GM08714 (cell line): ENCODE measurements around the gene UMODL1.
"Not testable (repeated sequence)": the region's sequence is repeated elsewhere in the genome, so short reads cannot be mapped to it uniquely, and the experiment has no call there.

ENCODE experiments used
- H3K4me3 ChIP-seq: fragments of 200-500 bp; sonication (Bioruptor generic); 2 replicates; pipeline ENCODE4 v1.5.1; 2014; ENCODE audit warnings: mild to moderate bottlenecking, low read length, inconsistent platforms
- ZNF274 ChIP-seq: IDR thresholded peaks from 2 replicates; pipeline ENCODE4 v1.6.1; 2012; ENCODE audit warnings: mild to moderate bottlenecking, low read depth, low read length

UMODL1 gene

GRCh38 chr21:42062236-42063022 is 8.7 kb upstream of the UMODL1 start:
- H3K4me3 ChIP-seq = peak overlapping the region; percentile 32; the same call in 1 of the 2 replicates

GRCh38 chr21:42063191-42063570 is 7.9 kb upstream of the UMODL1 start:
- no peak for TF ChIP-seq ZNF274
- peak overlapping the region; percentile 32; the same call in 1 of the 2 replicates for H3K4me3 ChIP-seq

More at GRCh38 chr21:42062236-42063022, 8.7 kb upstream of the UMODL1 start:
- TF ChIP-seq ZNF274 = no peak

- TF ChIP-seq ZNF274 = no peak
- H3K4me3 ChIP-seq = peak overlapping the region; percentile 32; the same call in 1 of the 2 replicates
Observed at GRCh38 chr21:42063571-42064521, 7.3 kb upstream of the UMODL1 start.

- TF ChIP-seq ZNF274 = no peak
- H3K4me3 ChIP-seq = no peak overlapping the region
Observed at GRCh38 chr21:42066521-42066920, 4.6 kb upstream of the UMODL1 start.

DNA sequence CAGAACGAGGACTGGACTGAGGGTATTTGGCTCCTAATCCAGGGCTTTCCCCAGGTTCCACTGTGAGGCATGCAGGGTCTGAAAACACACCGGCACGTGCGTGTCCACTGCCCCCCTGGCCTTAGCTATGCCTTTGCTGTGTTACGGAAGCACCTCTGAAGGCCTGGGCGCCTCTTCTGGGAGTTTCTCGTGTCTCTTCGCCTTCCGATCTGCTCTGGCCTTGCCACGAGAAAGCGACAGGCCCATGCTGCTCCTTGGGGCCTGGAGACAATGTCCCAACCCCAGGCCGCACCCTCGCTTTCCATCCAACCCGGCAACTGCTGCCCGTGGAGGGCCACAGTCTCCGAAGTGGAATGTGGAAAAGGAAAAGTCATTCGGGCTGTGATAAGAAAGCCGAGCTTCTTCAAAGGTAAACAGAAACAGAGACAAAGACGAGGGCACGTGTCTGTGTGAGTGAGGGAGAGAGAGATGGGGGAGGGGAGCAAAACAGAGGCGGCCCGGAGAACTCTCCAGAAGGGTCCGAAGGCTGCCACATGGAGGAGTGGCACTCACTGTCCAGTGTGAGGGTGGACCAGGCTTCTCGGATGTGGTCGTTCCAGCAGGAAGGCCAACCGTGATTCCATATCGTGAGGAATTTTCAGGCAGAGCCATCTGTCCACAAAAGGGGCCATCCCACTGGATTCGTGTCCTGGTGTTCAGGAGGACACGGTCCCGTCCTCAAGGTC is 3.4 kb upstream of the UMODL1 start:
- no peak for TF ChIP-seq ZNF274
- H3K4me3 ChIP-seq = no peak overlapping the region

DNA sequence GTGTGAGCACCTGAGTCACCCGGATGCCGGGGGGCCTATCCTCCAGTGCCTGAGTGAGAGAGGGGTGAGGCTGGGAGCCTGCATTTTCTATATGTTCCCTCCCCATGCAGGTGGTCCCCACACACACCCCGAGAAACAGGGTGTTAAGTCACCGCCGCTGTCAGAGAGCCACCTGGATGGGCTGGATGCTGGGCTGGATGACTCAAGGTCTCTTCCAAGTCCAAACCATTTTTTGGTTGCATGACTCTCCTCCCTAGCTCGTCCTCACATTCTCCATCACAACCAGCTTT is 2.9 kb upstream of the UMODL1 start:
- no peak for TF ChIP-seq ZNF274

DNA sequence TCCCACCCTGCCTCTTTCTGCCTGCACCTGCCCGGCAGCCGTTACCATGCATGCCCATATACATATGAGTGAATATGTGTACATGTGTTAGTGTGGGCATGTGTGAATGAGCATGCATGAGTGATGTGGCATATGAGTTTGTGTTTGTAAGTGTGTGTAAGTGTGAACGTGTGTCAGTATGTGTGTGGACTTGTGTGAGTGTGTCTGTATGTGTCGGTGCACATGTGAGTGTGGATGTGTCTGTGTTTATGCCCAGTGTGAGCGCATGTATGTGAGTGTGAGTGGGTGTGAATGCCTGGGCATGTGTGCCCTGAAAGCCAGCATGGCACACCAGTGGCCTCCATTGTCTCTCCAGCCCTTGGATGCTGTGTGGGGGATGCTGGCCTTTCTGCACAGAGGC is 2.5 kb upstream of the UMODL1 start:
- no peak for TF ChIP-seq ZNF274
- no peak overlapping the region for H3K4me3 ChIP-seq

More for the DNA sequence above, 2.9 kb upstream of the UMODL1 start:
- H3K4me3 ChIP-seq = no peak overlapping the region

DNA sequence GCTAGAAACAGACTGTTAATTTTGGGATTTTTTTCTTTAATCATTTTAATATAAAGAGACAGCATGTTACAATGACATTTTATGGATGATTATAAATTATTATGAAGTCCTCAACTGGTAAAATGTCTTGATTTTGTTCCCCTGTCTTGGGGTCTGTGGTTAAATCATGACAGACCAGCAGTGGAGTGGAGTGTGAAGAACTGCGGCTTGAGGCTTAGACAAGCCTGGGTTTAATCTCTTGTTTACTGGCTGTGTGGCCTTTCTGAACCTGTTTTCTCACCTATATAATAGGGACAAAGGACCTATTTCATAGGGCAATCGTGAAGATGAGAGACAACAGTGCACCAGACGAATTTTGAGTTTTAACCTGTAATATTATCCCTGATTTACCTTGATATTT is 1.8 kb upstream of the UMODL1 start:
- no peak overlapping the region for H3K4me3 ChIP-seq
- no peak for TF ChIP-seq ZNF274

DNA sequence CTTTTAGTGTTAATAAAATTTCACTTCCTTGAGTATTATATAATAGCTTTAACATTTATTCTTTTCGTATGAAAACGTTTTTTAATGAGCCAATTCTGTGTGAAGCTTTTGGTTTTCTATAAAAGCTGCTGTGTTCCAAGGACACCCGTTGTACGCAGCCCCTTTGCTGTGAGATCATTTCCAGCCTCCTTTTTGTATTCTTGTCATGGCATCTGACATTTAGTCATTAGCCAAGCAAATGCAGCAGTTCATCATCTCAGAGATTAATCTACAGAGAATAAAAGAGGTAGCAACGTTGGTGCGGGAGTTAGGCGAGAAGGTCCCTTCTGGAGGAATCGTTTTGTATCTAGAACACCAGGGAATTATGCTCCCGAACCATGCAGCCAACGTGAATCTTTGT is 1.3 kb upstream of the UMODL1 start:
- no peak overlapping the region for H3K4me3 ChIP-seq
- no peak for TF ChIP-seq ZNF274

DNA sequence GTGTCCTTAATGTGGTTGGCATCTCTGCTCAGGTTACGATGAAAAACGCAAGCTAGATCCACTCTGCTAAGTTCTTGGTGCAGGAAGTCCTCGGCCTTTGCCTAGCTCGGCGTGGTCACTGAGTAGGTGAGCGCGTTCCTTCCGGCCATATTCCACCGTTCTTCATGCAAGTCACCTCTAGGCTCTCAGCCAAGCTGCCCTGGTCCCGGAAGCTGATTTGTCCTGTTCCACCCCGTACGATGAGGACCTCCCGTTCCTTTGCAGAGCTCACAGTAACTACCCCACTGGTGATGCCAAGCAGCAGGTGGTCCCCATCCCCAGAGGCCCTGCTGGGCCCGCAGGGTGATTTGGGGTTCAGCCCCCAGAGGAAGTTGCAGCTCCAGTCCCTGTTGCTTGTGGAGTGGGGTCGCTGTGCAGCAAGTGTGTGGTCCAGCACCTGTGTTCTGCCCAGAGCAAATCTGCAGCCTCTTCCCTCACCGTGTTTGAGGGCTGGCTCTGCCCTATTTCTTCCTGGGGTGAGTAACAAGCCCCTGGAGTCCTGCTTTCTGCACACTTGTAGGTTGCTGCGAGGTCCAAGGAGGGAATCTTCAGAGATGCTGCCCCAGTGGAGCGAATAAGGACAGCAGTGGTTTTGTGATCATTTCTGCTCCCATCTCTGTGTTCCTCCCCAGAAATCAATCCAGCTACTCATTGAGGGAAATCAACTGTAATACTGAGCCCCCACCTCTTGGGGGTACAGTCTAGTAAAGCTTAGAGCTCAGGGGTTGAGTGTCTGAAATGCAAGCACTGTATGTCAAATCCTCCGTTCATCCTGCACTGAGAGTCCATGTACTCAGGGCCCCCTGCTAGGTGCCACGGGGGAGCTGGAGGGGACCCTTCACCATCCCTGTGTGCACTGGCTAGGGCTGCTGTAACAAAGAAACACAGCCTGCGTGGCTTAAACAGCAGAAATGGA is 2.3 kb downstream of the UMODL1 start:
- no peak overlapping the region for H3K4me3 ChIP-seq
- TF ChIP-seq ZNF274 = no peak

DNA sequence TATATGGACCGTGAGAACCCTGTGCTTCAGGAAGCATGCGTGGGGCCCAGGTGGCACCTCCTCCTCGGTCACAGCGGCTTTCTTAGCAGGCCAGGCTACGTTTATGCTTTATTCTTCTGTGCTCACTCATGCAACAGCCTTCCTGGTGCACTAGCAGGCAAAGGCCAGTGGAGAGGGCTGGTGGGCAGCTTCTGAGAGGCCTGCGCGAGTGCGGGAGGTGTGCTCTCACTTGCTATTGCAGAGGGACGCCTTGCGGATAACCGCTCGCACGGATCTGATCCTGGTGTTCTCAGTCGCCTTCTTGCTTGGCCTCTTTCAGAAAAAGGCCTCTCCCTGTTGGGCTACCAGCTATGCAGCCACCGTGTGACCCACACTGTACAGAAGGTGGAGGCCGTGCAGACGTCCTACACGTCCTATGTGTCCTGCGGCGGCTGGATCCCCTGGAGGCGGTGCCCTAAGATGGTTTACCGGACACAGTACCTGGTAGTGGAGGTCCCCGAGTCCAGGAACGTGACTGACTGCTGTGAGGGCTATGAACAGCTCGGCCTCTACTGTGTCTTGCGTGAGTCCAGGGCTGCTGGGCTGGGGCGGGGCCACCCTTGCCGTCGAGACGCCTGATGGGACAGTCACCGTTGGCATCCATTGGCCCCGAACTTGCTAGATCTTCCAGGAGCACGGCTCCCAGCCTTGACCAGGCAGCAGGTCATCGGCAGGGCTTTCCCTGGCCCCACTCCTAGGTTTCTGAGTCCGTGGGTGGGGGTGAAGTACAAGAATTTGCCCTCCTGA is 4.8 kb downstream of the UMODL1 start:
- H3K4me3 ChIP-seq = no peak overlapping the region
- TF ChIP-seq ZNF274 = no peak

DNA sequence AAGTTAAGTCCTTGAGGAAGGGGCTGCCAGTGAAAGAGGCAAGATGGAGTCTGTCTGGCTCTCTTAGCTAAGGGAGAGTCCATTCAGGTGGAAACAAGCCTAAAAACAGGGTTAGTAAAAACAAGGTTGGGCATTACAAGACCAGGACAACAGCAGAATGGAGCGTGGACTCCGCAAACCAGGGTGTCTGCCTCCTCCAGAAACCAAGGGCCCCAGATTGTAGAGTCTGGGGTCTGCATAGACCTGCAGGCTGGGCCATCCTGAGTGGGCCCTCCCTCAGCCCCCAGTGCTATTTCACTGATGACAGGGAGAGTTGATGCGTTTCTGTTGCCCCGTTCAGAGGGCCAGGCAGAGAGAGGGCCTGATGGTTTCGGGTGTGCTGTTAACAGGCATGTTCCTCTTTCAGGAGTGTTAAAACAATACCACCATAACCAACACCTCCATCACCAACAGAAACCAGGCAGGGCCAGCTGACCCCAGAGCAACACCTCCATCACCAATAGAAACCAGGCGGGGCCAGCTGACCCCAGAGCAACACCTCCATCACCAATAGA is 6.6 kb downstream of the UMODL1 start:
- not testable (repeated sequence) for H3K4me3 ChIP-seq

DNA sequence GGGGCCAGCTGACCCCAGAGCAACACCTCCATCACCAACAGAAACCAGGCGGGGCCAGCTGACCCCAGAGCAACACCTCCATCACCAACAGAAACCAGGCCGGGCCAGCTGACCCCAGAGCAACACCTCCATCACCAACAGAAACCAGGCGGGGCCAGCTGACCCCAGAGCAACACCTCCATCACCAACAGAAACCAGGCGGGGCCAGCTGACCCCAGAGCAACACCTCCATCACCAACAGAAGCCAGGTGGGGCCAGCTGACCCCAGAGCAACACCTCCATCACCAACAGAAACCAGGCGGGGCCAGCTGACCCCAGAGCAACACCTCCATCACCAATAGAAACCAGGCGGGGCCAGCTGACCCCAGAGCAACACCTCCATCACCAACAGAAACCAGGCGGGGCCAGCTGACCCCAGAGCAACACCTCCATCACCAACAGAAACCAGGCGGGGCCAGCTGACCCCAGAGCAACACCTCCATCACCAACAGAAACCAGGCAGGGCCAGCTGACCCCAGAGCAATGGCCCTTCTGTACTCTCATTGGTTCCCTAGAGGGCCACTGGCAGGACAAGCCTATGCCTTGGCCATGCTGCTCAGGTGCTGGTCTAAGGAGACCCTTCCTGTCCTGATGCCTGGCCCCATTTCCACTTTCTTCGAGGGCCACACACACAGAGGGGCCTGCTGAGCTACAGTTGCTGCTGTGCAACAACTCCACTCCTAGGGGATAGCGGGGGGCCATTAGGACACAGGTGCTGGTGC is 7.3 kb downstream of the UMODL1 start:
- not testable (repeated sequence) for H3K4me3 ChIP-seq
